MM.1S (cell line): Measurements from ENCODE around the gene TMCO4.

Experiments
- DNase-seq: peaks from one replicate; pipeline ENCODE4 v3.0.0-alpha.2; 2015
- H2AFZ ChIP-seq: fragments of 300-600 bp; sonication (generic); 2 replicates; pipeline ENCODE4 v1.6.0; 2016; ENCODE audit warnings: antibody characterized with exemption, low read length
- H3F3A ChIP-seq: fragments of 300-600 bp; sonication (generic); 2 replicates; pipeline ENCODE4 v1.6.1; 2016; ENCODE audit warnings: mild to moderate bottlenecking, antibody characterized with exemption, low read length, moderate library complexity, mixed read lengths; ENCODE audit not compliant: insufficient read depth
- H3K27ac ChIP-seq: fragments of 300-600 bp; sonication (generic); 2 replicates; pipeline ENCODE4 v1.5.1; 2016; ENCODE audit warnings: mild to moderate bottlenecking, low read length
- H3K27me3 ChIP-seq: fragments of 300-600 bp; sonication (generic); replicated peaks from 2 replicates; pipeline ENCODE4 v1.6.0; 2016; ENCODE audit warnings: low read length; ENCODE audit not compliant: insufficient read depth
- H3K36me3 ChIP-seq: fragments of 300-600 bp; sonication (generic); replicated peaks from 2 replicates; pipeline ENCODE4 v1.6.1; 2016; ENCODE audit warnings: mild to moderate bottlenecking, low read length, mixed read lengths; ENCODE audit not compliant: insufficient read depth
- H3K4me1 ChIP-seq: fragments of 300-600 bp; sonication (generic); 2 replicates; pipeline ENCODE4 v1.6.1; 2016; ENCODE audit warnings: low read length, mixed read lengths
- H3K4me2 ChIP-seq: fragments of 300-600 bp; sonication (generic); 2 replicates; pipeline ENCODE4 v1.6.0; 2016; ENCODE audit warnings: low read depth, low read length
- H3K4me3 ChIP-seq: fragments of 300-600 bp; sonication (generic); 2 replicates; pipeline ENCODE4 v1.5.1; 2016; ENCODE audit warnings: low read length, mixed read lengths
- H3K79me2 ChIP-seq: fragments of 300-600 bp; sonication (generic); 2 replicates; pipeline ENCODE4 v1.6.1; 2016; ENCODE audit warnings: mixed run types, low read length, mixed read lengths
- H3K9ac ChIP-seq: fragments of 300-600 bp; sonication (generic); 2 replicates; pipeline ENCODE4 v1.6.1; 2016; ENCODE audit warnings: low read length, mixed read lengths
- H3K9me2 ChIP-seq: fragments of 300-600 bp; sonication (generic); replicated peaks from 2 replicates; pipeline ENCODE4 v1.6.1; 2016; ENCODE audit warnings: mild to moderate bottlenecking, low read length, mixed read lengths; ENCODE audit not compliant: insufficient read depth
- H3K9me3 ChIP-seq: fragments of 300-600 bp; sonication (generic); replicated peaks from 2 replicates; pipeline ENCODE4 v1.6.1; 2016; ENCODE audit warnings: mild to moderate bottlenecking, low read length, mixed read lengths; ENCODE audit not compliant: insufficient read depth
- H4K20me1 ChIP-seq: fragments of 300-600 bp; sonication (generic); 2 replicates; pipeline ENCODE4 v1.6.1; 2016; ENCODE audit warnings: mild to moderate bottlenecking, low read length, moderate library complexity, mixed read lengths; ENCODE audit not compliant: insufficient read depth
- EZH2 ChIP-seq: fragments of 300-600 bp; sonication (generic); optimal IDR thresholded peaks from 2 replicates; pipeline ENCODE3; 2017; ENCODE audit warnings: low read depth, mild to moderate bottlenecking, antibody characterized with exemption, low read length, mixed read lengths
- EZH2phosphoT487 ChIP-seq: fragments of 300-600 bp; sonication (generic); IDR thresholded peaks from 2 replicates; pipeline ENCODE4 v1.6.1; 2018; ENCODE audit warnings: antibody characterized with exemption, low read length
- TF ChIP-seq, protein P1 (sequence below): fragments of 300-600 bp; sonication (generic); IDR thresholded peaks from 2 replicates; pipeline ENCODE4 v1.5.1; 2016; ENCODE audit warnings: antibody characterized with exemption, low read length, mixed read lengths

TMCO4 gene

GRCh38 chr1:19776287-19776686 is 23.4 kb downstream of the TMCO4 start:
- Histone ChIP-seq H3F3A (no peaks in the 10 kb centered on the region), H4K20me1 (no peaks in the 10 kb centered on the region), H3K9ac (no peak overlapping the region), H3K4me3 (no peak overlapping the region), H3K79me2 (no peaks in the 10 kb centered on the region), H3K4me1 (no peaks in the 10 kb centered on the region), H3K9me2 (no peaks in the 10 kb centered on the region), H3K4me2 (no peak overlapping the region), H2AFZ (no peak overlapping the region), H3K27me3 (no peaks in the 10 kb centered on the region), H3K36me3 (no peaks in the 10 kb centered on the region; the same call in 1 of the 2 replicates), H3K9me3 (no peaks in the 10 kb centered on the region), H3K27ac (no peak overlapping the region)
- no peak for DNase-seq
- no peak for TF ChIP-seq EZH2
- no peak for TF ChIP-seq EZH2phosphoT487
- TF ChIP-seq, protein P1, sequence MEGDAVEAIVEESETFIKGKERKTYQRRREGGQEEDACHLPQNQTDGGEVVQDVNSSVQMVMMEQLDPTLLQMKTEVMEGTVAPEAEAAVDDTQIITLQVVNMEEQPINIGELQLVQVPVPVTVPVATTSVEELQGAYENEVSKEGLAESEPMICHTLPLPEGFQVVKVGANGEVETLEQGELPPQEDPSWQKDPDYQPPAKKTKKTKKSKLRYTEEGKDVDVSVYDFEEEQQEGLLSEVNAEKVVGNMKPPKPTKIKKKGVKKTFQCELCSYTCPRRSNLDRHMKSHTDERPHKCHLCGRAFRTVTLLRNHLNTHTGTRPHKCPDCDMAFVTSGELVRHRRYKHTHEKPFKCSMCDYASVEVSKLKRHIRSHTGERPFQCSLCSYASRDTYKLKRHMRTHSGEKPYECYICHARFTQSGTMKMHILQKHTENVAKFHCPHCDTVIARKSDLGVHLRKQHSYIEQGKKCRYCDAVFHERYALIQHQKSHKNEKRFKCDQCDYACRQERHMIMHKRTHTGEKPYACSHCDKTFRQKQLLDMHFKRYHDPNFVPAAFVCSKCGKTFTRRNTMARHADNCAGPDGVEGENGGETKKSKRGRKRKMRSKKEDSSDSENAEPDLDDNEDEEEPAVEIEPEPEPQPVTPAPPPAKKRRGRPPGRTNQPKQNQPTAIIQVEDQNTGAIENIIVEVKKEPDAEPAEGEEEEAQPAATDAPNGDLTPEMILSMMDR = no peak

GRCh38 chr1:19775831-19776230 is 23.9 kb downstream of the TMCO4 start:
- H3K9ac ChIP-seq = no peak overlapping the region

GRCh38 chr1:19775317-19775716 is 24.4 kb downstream of the TMCO4 start:
- H3K79me2 ChIP-seq = no peaks in the 10 kb centered on the region
- no peaks in the 10 kb centered on the region for H3K4me1 ChIP-seq
- H3K27ac ChIP-seq = no peak overlapping the region
- TF ChIP-seq EZH2 (no peak), EZH2phosphoT487 (no peak)
- TF ChIP-seq, protein P1 = no peak
- H4K20me1 ChIP-seq = no peaks in the 10 kb centered on the region
- H3K4me2 ChIP-seq = no peak overlapping the region
- no peaks in the 10 kb centered on the region for H3K9me2 ChIP-seq
- no peaks in the 10 kb centered on the region for H3K27me3 ChIP-seq
- H2AFZ ChIP-seq = no peak overlapping the region
- no peak overlapping the region for H3K4me3 ChIP-seq
- no peak overlapping the region for H3K9ac ChIP-seq
- no peaks in the 10 kb centered on the region for H3K9me3 ChIP-seq
- no peak for DNase-seq
- H3F3A ChIP-seq = no peaks in the 10 kb centered on the region
- no peaks in the 10 kb centered on the region; the same call in 1 of the 2 replicates for H3K36me3 ChIP-seq

More at GRCh38 chr1:19775831-19776230, 23.9 kb downstream of the TMCO4 start:
- Histone ChIP-seq H2AFZ (no peak overlapping the region), H3K27me3 (no peaks in the 10 kb centered on the region), H3K9me2 (no peaks in the 10 kb centered on the region), H3K4me3 (no peak overlapping the region), H3F3A (no peaks in the 10 kb centered on the region), H4K20me1 (no peaks in the 10 kb centered on the region), H3K4me2 (no peak overlapping the region), H3K9me3 (no peaks in the 10 kb centered on the region), H3K36me3 (no peaks in the 10 kb centered on the region; the same call in 1 of the 2 replicates), H3K4me1 (no peaks in the 10 kb centered on the region), H3K27ac (no peak overlapping the region), H3K79me2 (no peaks in the 10 kb centered on the region)
- TF ChIP-seq, protein P1 = no peak
- TF ChIP-seq EZH2 = no peak
- no peak for TF ChIP-seq EZH2phosphoT487
- no peak for DNase-seq
